Trophoblast cell (in vitro differentiated cells and primary cell): Measurements from ENCODE around the gene POLE.

ENCODE experiments used
- DNase-seq, 2 donors: peaks; one replicate each; pipeline ENCODE4 v3.0.0-alpha.2; 2016
- H2AFZ ChIP-seq: 2 replicates; pipeline ENCODE4 v1.6.1; 2013; ENCODE audit warnings: low read length, moderate library complexity, mild to moderate bottlenecking; ENCODE audit not compliant: insufficient read depth, poor library complexity
- H2AK5ac ChIP-seq: 2 replicates; pipeline ENCODE4 v1.6.1; 2013; ENCODE audit warnings: mild to moderate bottlenecking, low read length
- H2BK120ac ChIP-seq: 2 replicates; pipeline ENCODE4 v1.6.1; 2013; ENCODE audit warnings: low read length, mild to moderate bottlenecking, moderate library complexity; ENCODE audit not compliant: insufficient read depth, poor library complexity
- H2BK12ac ChIP-seq: 2 replicates; pipeline ENCODE4 v1.6.1; 2013; ENCODE audit warnings: mild to moderate bottlenecking, low read length, moderate library complexity
- H2BK5ac ChIP-seq: 2 replicates; pipeline ENCODE4 v1.6.1; 2013; ENCODE audit warnings: low read length, low read depth, moderate library complexity, mild to moderate bottlenecking; ENCODE audit not compliant: poor library complexity
- H3K14ac ChIP-seq: 2 replicates; pipeline ENCODE4 v1.6.1; 2013; ENCODE audit warnings: mild to moderate bottlenecking, low read length
- H3K18ac ChIP-seq: 2 replicates; pipeline ENCODE4 v1.6.1; 2013; ENCODE audit warnings: mild to moderate bottlenecking, low read length
- H3K23ac ChIP-seq: 2 replicates; pipeline ENCODE4 v1.6.1; 2013; ENCODE audit warnings: low read length
- H3K27ac ChIP-seq: 2 replicates; pipeline ENCODE4 v1.5.1; 2013; ENCODE audit warnings: low read depth, mild to moderate bottlenecking, inconsistent platforms, low read length, moderate library complexity
- H3K27me3 ChIP-seq: 2 replicates; pipeline ENCODE4 v1.6.1; 2013; ENCODE audit warnings: inconsistent platforms, mild to moderate bottlenecking, low read length, moderate library complexity; ENCODE audit not compliant: insufficient read depth
- H3K36me3 ChIP-seq, 2 experiments: 1 replicate in 1 of 2; 2 replicates in 1 of 2; pipeline ENCODE4 v1.6.1; 2013; ENCODE audit warnings: low read length in 2 of 2, mild to moderate bottlenecking in 2 of 2, moderate library complexity in 1 of 2; ENCODE audit not compliant: insufficient read depth in 2 of 2, control insufficient read depth in 1 of 2
- H3K4ac ChIP-seq: 2 replicates; pipeline ENCODE4 v1.6.1; 2013; ENCODE audit warnings: low read depth, mild to moderate bottlenecking, low read length, moderate library complexity
- H3K4me1 ChIP-seq, 2 experiments: 1 replicate in 1 of 2; 2 replicates in 1 of 2; pipeline ENCODE4 v1.6.1; 2013; ENCODE audit warnings: low read length in 2 of 2, mild to moderate bottlenecking in 2 of 2, moderate library complexity in 1 of 2; ENCODE audit not compliant: insufficient read depth in 2 of 2, control insufficient read depth in 1 of 2
- H3K4me2 ChIP-seq: 2 replicates; pipeline ENCODE4 v1.6.1; 2013; ENCODE audit warnings: inconsistent platforms, mild to moderate bottlenecking, low read length, moderate library complexity
- H3K4me3 ChIP-seq: 2 replicates; pipeline ENCODE4 v1.5.1; 2013; ENCODE audit warnings: mild to moderate bottlenecking, low read depth, low read length, inconsistent platforms
- H3K79me1 ChIP-seq: one replicate; pipeline ENCODE4 v1.6.1; 2013; ENCODE audit warnings: low read length
- H3K79me2 ChIP-seq: 2 replicates; pipeline ENCODE4 v1.6.1; 2013; ENCODE audit warnings: low read length, mild to moderate bottlenecking; ENCODE audit not compliant: control insufficient read depth, insufficient read depth, poor library complexity
- H3K9ac ChIP-seq: 2 replicates; pipeline ENCODE4 v1.6.1; 2013; ENCODE audit warnings: mild to moderate bottlenecking, low read length
- H3K9me3 ChIP-seq: 2 replicates; pipeline ENCODE4 v1.6.1; 2013; ENCODE audit warnings: low read depth, mild to moderate bottlenecking, control low read depth, inconsistent platforms, low read length; ENCODE audit not compliant: insufficient read depth
- H4K12ac ChIP-seq: 2 replicates; pipeline ENCODE4 v1.6.1; 2013; ENCODE audit warnings: low read depth, mild to moderate bottlenecking, low read length, moderate library complexity
- H4K8ac ChIP-seq: 2 replicates; pipeline ENCODE4 v1.6.1; 2013; ENCODE audit warnings: low read depth, mild to moderate bottlenecking, low read length, moderate library complexity
- H4K91ac ChIP-seq: one replicate; pipeline ENCODE4 v1.6.1; 2013; ENCODE audit warnings: low read depth, mild to moderate bottlenecking, low read length, moderate library complexity
- WGBS: extraction: QIAGEN DNeasy Blood & Tissue Kit; methylation state at CpG from one replicate; pipeline ENCODE4 v1.1.7; 2013; ENCODE audit warnings: missing lambda C conversion rate; ENCODE audit not compliant: insufficient read length, insufficient coverage; ENCODE audit errors: extremely low coverage; 5-methylcytosine and 5-hydroxymethylcytosine counted together

Gene POLE

GRCh38 chr12:132638541-132639408 is 48.4 kb downstream of the POLE start:
- Histone ChIP-seq H4K12ac (no peak overlapping the region), H2AK5ac (no peak overlapping the region), H3K4me3 (no peak overlapping the region), H2BK120ac (no peak overlapping the region), H3K27ac (no peak overlapping the region), H3K4me1 (no peaks in the 10 kb centered on the region), H3K23ac (no peak overlapping the region), H3K9me3 (no peaks in the 10 kb centered on the region), H3K36me3 (peaks cover 81 to 91% of the 10 kb centered on the region in 2 experiments), H2AFZ (no peak overlapping the region), H3K18ac (no peak overlapping the region), H4K91ac (no peak overlapping the region), H3K27me3 (no peaks in the 10 kb centered on the region), H3K4ac (no peak overlapping the region), H4K8ac (no peak overlapping the region), H3K9ac (no peak overlapping the region), H3K4me2 (no peak overlapping the region), H2BK5ac (no peak overlapping the region), H2BK12ac (no peak overlapping the region), H3K79me1 (no peaks in the 10 kb centered on the region), H3K79me2 (no peaks in the 10 kb centered on the region), H3K14ac (no peak overlapping the region)
- peak; percentile 46 to 67 for DNase-seq
- WGBS = no CpG with 5 or more reads among the region's 25 CpGs

- Histone ChIP-seq H3K79me1 (no peaks in the 10 kb centered on the region), H2AK5ac (no peak overlapping the region), H3K18ac (no peak overlapping the region), H3K4me1 (no peaks in the 10 kb centered on the region), H3K79me2 (no peaks in the 10 kb centered on the region), H3K36me3 (peaks cover 75 to 88% of the 10 kb centered on the region in 2 experiments), H3K4ac (no peak overlapping the region), H2AFZ (no peak overlapping the region), H3K27ac (no peak overlapping the region), H3K4me2 (no peak overlapping the region), H2BK120ac (no peak overlapping the region), H3K27me3 (no peaks in the 10 kb centered on the region), H4K12ac (no peak overlapping the region), H4K91ac (no peak overlapping the region), H3K9ac (no peak overlapping the region), H3K14ac (no peak overlapping the region), H2BK12ac (no peak overlapping the region), H3K4me3 (peak overlapping the region; percentile 46), H3K23ac (no peak overlapping the region), H4K8ac (no peak overlapping the region), H2BK5ac (no peak overlapping the region), H3K9me3 (no peaks in the 10 kb centered on the region)
- no CpG with 5 or more reads among the region's 18 CpGs for WGBS
- no peak for DNase-seq
Observed at GRCh38 chr12:132637811-132638210, 49.3 kb downstream of the POLE start.

GRCh38 chr12:132635076-132635955 is 51.8 kb downstream of the POLE start:
- H3K18ac ChIP-seq = no peak overlapping the region
- H3K79me2 ChIP-seq = no peaks in the 10 kb centered on the region
- H2AFZ ChIP-seq = no peak overlapping the region
- H3K9me3 ChIP-seq = no peaks in the 10 kb centered on the region
- H4K12ac ChIP-seq = no peak overlapping the region
- no peak overlapping the region for H3K4ac ChIP-seq
- peaks cover 73 to 88% of the 10 kb centered on the region in 2 experiments for H3K36me3 ChIP-seq
- no peak overlapping the region for H3K27ac ChIP-seq
- WGBS = no CpG with 5 or more reads among the region's 29 CpGs
- H2AK5ac ChIP-seq = no peak overlapping the region
- no peak overlapping the region for H4K8ac ChIP-seq
- H3K4me2 ChIP-seq = no peak overlapping the region
- no peaks in the 10 kb centered on the region for H3K79me1 ChIP-seq
- no peak overlapping the region for H2BK5ac ChIP-seq
- no peak overlapping the region for H3K23ac ChIP-seq
- no peak overlapping the region for H4K91ac ChIP-seq
- H3K4me1 ChIP-seq = no peaks in the 10 kb centered on the region
- H3K4me3 ChIP-seq = no peak overlapping the region
- no peak overlapping the region for H3K9ac ChIP-seq
- H2BK120ac ChIP-seq = no peak overlapping the region
- H2BK12ac ChIP-seq = no peak overlapping the region
- no peak for DNase-seq
- H3K14ac ChIP-seq = no peak overlapping the region
- H3K27me3 ChIP-seq = no peaks in the 10 kb centered on the region

GRCh38 chr12:132634411-132634990 is 52.6 kb downstream of the POLE start:
- no peaks in the 10 kb centered on the region for H3K79me2 ChIP-seq
- H3K18ac ChIP-seq = no peak overlapping the region
- H4K91ac ChIP-seq = no peak overlapping the region
- H3K23ac ChIP-seq = no peak overlapping the region
- no peak overlapping the region for H3K4ac ChIP-seq
- no peaks in the 10 kb centered on the region for H3K79me1 ChIP-seq
- H3K14ac ChIP-seq = no peak overlapping the region
- no peak overlapping the region for H4K8ac ChIP-seq
- no peak overlapping the region for H3K4me3 ChIP-seq
- no peaks in the 10 kb centered on the region for H3K9me3 ChIP-seq
- H2AFZ ChIP-seq = no peak overlapping the region
- H2AK5ac ChIP-seq = no peak overlapping the region
- no peaks in the 10 kb centered on the region for H3K4me1 ChIP-seq
- DNase-seq = no peak
- H2BK12ac ChIP-seq = no peak overlapping the region
- WGBS = no CpG with 5 or more reads among the region's 21 CpGs
- peaks cover 70 to 91% of the 10 kb centered on the region in 2 experiments for H3K36me3 ChIP-seq
- H3K27ac ChIP-seq = no peak overlapping the region
- no peak overlapping the region for H3K9ac ChIP-seq
- no peak overlapping the region for H4K12ac ChIP-seq
- H2BK5ac ChIP-seq = no peak overlapping the region
- H3K4me2 ChIP-seq = no peak overlapping the region
- no peak overlapping the region for H2BK120ac ChIP-seq
- H3K27me3 ChIP-seq = no peaks in the 10 kb centered on the region
